Measurements from ENCODE around the gene PHYH.
"Not testable (repeated sequence)": the region's sequence is repeated elsewhere in the genome, so short reads cannot be mapped to it uniquely, and the experiment has no call there.

PHYH gene

DNA sequence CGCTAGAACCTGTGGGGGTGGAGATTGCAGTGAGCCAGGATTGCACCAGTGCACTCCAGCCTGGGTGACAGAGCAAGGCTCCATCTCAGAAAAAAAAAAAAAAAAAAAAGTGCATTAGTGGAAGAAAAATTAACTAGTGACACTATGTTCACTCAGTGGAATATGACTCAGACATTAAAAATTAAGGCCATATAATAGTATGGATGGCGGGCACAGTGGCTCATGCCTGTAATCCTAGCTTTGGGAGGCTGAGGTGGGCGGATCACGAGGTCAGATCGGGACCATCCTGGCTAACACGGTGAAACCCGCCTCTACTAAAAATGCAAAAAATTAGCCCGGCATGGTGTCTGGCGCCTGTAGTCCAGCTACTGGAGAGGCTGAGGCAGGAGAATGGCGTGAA, 3.4 kb downstream of the PHYH start:
- DNase-seq (ENCODE audit: low read depth) = no peak
- H3K4me3 ChIP-seq (replicated peaks; ENCODE audit: low read depth, low read length) = no peak overlapping the region
- no peak for TF ChIP-seq CTCF (IDR thresholded peaks at IDR 0.05; ENCODE audit: low read length, missing control alignments)

- H3K4me3 ChIP-seq (replicated peaks; ENCODE audit: low read depth, low read length) = no peak overlapping the region
- TF ChIP-seq CTCF (IDR thresholded peaks at IDR 0.05; ENCODE audit: low read length, missing control alignments) = no peak
Observed at GRCh38 chr10:13294784-13295183, 5.1 kb downstream of the PHYH start.

DNA sequence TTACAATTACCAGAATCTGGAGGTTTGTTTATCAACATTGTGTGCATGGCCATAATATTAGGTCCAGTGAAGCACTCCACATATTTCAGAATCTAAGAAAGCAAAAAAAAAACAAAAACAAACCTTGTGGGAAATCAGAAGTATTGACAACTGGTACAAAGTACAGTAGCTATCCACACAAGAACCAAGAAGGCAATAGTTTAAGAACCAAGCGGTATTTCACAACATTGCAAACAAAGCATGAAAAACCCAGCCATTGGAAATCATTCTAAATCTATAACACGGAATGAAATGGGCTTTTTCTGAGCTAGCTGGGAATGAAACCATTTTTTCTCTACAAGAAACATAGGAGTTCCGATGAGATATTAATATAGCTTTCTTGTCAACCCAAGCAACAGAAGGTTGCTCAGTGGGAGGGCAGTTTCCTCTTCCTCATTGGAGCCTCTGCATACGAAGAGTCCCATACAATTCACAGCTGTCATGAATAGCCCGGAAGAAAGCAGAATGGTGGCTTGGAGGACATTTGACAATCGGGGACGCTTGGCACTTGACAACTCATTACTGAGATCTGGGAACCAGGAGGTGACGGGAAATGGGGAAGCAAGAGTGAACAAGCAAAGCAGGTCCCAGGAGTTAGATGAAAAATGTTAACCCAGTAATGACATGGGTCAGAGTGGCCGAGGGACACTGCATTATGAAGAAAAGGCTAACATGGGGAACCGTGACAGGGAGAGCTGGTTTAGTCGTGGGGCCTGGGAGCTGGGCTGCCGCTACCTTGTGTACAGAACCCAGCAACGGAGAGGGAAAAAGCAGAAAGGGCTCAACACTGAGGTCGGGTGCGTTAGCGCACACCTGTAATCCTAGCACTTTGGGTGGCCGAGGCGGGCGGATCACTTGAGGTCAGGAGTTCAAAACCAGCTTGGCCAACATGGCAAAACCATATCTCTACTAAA, 7.8 kb downstream of the PHYH start:
- TF ChIP-seq CTCF (IDR thresholded peaks at IDR 0.05; ENCODE audit: low read length, missing control alignments) = no peak
- no peak for DNase-seq (ENCODE audit: low read depth)
- H3K4me3 ChIP-seq (replicated peaks; ENCODE audit: low read depth, low read length) = no peak overlapping the region

More at GRCh38 chr10:13294784-13295183, 5.1 kb downstream of the PHYH start:
- no peak for DNase-seq (ENCODE audit: low read depth)

DNA sequence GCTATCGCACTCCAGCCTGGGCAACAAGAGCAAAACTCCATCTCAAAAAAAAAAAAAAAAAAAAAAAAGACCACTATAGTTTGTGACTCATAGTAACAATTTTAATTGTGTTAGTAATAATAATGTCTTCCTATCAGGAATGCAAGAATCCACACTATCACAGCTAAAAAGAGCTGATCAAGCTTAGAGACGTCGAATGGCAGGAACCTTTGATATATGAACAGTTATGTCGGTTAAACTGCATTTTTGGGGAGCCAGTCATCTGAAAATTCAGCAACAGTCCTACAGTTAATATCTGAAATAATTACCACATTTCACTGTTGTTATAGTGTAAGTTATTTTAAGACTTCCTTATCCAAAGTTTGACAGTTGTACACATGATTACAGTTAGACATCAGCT, 8.8 kb downstream of the PHYH start:
- no peak for DNase-seq (ENCODE audit: low read depth)
- no peak for TF ChIP-seq CTCF (IDR thresholded peaks at IDR 0.05; ENCODE audit: low read length, missing control alignments)
- no peak overlapping the region for H3K4me3 ChIP-seq (replicated peaks; ENCODE audit: low read depth, low read length)

- no peak overlapping the region for H3K4me3 ChIP-seq (replicated peaks; ENCODE audit: low read depth, low read length)
- no peak for DNase-seq (ENCODE audit: low read depth)
- no peak for TF ChIP-seq CTCF (IDR thresholded peaks at IDR 0.05; ENCODE audit: low read length, missing control alignments)
Observed at GRCh38 chr10:13284050-13284449, 15.8 kb downstream of the PHYH start.

GRCh38 chr10:13282348-13282747, 17.5 kb downstream of the PHYH start:
- H3K4me3 ChIP-seq (replicated peaks; ENCODE audit: low read depth, low read length); DNase-seq (ENCODE audit: low read depth): not testable (repeated sequence)

- peak; percentile 34 for TF ChIP-seq CTCF (IDR thresholded peaks at IDR 0.05; ENCODE audit: low read length, missing control alignments)
- peak; percentile 50 for DNase-seq (ENCODE audit: low read depth)
Observed at GRCh38 chr10:13276749-13277365, 23.0 kb downstream of the PHYH start.

GRCh38 chr10:13276146-13276545, 23.7 kb downstream of the PHYH start:
- not testable (repeated sequence) for H3K4me3 ChIP-seq (replicated peaks; ENCODE audit: low read depth, low read length); DNase-seq (ENCODE audit: low read depth)

More at GRCh38 chr10:13276749-13277365, 23.0 kb downstream of the PHYH start:
- no peak overlapping the region for H3K4me3 ChIP-seq (replicated peaks; ENCODE audit: low read depth, low read length)
